ENCODE results near the gene CTSA.

Gene CTSA

DNA sequence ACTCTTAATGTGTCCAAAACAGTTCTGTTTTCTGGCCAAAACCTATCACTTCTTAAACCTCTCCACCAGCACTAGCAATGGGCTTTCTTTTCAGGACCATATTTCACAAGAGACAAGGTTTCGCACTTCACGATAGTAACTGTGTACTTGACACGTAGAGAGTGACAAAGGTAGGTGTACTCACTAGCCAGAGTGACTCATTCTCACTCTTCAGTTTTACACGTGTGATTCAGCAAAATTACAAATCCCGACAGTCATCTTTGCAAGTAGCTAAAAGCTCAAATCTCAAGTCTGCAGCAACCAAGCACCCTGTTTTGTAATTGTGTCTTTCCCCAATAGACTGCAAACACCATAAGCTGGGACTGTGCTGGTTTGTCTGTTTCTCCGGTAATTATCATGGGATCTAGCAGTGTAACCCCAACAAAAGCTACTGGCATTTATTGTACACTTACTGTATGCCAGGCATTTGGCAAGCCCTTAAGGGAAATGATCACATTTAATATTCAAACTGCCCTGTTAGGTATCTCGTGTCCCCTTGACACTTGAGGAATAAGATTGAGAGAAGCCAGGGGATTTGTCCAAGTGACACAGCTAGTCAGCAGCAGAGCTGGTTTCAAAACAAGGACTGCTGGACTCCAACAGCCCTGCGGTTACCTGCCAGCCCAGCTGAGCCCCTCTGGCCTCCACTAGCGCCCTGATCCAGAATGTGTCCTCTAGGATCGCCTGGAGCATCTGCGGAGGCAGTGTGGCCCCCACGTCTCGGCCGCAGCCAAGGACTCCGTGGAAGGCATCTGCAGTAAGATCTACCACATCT is 53.2 kb downstream of the CTSA start:
- DNase-seq, result no peak

DNA sequence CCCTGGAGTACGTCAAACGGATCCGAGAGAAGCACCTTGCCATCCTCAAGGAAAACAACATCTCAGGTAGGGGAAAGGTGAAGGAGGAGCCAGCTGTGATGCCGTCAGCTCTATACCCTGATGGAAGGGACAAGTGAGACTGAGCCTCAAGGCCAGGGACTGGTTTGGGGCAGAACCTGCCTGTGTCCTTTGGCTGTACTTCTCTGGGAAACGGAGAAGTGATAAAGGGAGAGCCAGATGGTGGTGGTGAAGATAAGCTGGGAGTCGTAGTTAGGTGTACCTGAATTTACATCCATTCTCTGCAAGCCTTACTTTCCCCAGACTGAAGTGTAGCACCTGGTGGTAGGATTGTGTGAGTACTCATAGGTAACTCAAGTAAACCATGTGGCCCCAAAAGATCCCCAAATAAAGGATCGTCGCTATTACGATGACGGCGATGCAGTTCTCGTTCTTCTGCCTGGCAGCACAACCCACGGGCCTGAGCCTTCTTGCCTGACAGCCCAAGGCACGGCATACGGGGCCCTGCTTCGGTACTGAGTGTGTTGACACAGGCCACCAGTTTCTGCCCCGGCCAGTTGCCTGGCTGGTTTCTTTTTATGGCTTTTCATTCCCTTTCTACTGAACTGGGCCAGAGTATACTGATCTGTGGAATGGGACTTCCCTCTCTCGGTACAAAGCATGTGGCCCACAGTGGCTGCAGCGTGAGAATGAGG is 54.0 kb downstream of the CTSA start:
- no peak for DNase-seq

DNA sequence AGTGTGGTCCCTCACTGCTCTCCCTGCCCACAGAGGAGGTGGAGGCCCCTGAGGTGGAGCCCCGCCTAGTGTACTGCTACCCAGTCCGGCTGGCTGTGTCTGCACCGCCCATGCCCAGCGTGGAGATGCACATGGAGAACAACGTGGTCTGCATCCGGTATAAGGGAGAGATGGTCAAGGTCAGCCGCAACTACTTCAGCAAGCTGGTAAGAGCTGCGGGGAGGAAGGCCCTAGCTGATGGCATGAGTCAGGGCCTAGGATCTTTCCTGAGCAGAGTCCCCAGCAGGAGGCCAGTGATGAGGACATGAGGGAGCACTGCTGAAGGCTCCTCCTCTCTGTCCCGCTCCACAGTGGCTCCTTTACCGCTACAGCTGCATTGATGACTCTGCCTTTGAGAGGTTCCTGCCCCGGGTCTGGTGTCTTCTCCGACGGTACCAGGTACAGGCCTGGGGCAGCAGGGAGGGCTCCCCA is 54.6 kb downstream of the CTSA start:
- DNase-seq, result no peak

DNA sequence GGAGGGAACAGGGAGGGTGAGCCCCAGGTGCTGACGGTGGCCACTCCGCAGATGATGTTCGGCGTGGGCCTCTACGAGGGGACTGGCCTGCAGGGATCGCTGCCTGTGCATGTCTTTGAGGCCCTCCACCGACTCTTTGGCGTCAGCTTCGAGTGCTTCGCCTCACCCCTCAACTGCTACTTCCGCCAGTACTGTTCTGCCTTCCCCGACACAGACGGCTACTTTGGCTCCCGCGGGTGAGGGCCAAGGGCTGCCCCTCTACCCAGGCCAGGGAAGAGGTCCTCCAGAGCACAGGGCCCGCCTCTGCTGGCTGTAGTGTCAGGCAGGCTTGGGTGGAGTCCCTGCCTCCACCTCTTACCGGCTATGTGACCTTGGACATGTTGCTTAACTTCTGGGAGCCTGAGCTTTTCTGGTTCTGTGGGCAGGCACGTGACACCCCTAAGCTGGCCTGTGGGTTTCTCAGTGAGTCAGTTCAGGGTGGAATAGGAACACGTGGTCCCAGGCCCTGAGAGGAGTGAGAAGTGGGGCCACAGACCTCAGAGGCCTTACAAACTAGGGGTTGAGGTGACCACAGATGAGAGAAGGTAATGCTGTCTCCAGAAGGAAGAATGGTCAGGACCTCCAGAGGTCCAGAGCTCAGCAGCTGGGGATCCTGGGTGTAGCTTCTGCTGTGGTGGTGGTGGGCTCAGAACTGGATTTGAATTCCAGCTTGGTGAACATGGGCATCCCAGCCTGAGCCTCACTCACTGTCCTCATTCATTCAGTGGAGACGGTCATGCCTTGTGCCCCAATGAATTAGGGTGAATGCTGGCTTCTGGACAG is 55.2 kb downstream of the CTSA start:
- DNase-seq, result no peak

DNA sequence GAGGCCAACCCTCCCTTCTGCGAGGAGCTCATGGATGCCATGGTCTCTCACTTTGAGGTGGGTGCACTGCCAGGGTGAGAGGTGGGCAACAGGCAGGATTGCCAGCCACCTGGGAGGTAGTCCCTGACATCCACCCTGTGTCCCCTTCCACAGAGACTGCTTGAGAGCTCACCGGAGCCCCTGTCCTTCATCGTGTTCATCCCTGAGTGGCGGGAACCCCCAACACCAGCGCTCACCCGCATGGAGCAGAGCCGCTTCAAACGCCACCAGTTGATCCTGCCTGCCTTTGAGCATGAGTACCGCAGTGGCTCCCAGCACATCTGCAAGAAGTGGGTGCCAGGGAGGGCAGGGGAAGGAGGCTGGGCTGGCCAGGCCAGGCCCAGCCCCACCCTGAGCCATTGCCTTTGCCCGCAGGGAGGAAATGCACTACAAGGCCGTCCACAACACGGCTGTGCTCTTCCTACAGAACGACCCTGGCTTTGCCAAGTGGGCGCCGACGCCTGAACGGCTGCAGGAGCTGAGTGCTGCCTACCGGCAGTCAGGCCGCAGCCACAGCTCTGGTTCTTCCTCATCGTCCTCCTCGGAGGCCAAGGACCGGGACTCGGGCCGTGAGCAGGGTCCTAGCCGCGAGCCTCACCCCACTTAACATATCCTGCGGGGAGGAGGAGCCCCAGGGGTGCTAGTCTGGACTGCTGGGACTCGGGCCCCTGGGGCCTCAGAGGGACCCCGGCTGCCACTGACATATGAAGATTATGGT is 56.2 kb downstream of the CTSA start:
- DNase-seq, result no peak

DNA sequence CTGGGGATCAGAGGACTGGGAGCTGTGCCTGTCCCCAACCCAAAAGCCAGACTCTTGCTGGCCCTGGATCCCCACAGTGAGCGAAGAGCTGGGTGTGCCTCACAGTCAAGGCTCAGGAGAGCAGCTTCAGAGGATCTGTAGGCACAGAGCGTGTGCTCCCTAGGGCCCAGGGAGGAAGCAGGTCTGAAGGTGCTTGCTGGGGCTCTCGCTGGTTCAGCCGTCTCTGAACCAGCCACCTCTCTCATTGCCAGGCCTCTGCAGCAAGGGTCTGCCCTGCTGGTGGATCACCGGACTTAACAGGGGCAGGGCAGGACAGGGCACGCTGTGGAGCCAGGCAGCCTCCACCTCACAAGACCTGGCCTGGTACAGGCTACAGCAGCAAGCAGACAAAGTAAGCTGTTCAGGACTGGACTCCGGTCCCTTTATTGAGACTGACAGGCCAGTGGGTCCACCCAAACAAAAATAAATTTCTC is 57.2 kb downstream of the CTSA start:
- no peak for DNase-seq
